ENCODE data around the gene GTF2F2. TPM values are rescaled to one million over a fixed set of nuclear protein-coding genes. Genes with fewer than 3 reads are reported as not detected.
A peak's percentile ranks its signal among the peaks of the same experiment; 100 is the strongest.

The GTF2F2 gene
- polyA plus RNA-seq, 2 of the 4 experiments (the other 2 are of a cell fraction) = 21.0 to 30.0 TPM

- 19% methylated on average over 3 of the region's 3 CpGs for WGBS (ENCODE audit: missing lambda C conversion rate)
- TF ChIP-seq, protein P1, sequence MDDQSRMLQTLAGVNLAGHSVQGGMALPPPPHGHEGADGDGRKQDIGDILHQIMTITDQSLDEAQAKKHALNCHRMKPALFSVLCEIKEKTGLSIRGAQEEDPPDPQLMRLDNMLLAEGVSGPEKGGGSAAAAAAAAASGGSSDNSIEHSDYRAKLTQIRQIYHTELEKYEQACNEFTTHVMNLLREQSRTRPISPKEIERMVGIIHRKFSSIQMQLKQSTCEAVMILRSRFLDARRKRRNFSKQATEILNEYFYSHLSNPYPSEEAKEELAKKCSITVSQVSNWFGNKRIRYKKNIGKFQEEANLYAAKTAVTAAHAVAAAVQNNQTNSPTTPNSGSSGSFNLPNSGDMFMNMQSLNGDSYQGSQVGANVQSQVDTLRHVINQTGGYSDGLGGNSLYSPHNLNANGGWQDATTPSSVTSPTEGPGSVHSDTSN (IDR thresholded peaks at IDR 0.05) = no peak
- TF ChIP-seq HOXA7 (CRISPR knock-in tag; IDR thresholded peaks at IDR 0.05) = peak; percentile 5; the same call in 1 of the 2 replicates
Measured at GRCh38 chr13:45331692-45332035, 211.4 kb downstream of the GTF2F2 start.

GRCh38 chr13:45332036-45332830 is 211.9 kb downstream of the GTF2F2 start:
- peak overlapping the region; percentile 28 to 64; a peak in 4 of 6 replicates for H3K27ac ChIP-seq
- ChIA-PET POLR2A (interaction anchor here (0.5 to 1.7 kb wide), 8 partner anchors 8 to 1332 kb away, joined by 3 to 7 read pairs (median 4); partner anchors contain the start of gene TPT1), CTCF (interaction anchor here (0.6 to 1.0 kb wide), 4 partner anchors 22 to 603 kb away, joined by 3 read pairs; no protein-coding TSS in a partner anchor)
- ATAC-seq (peak; percentile 53 to 65), FAIRE-seq (no peak), DNase-seq (ENCODE audit: low read depth in 1 of 2, low spot score in 1 of 2) (peak in 1 of 2 experiments; percentile 73)
- WGBS (ENCODE audit: missing lambda C conversion rate) = 44% methylated on average over 2 of the region's 2 CpGs
- H3K9me3 ChIP-seq = no peaks in the 10 kb centered on the region
- peak overlapping the region; percentile 29 for H3K4me2 ChIP-seq
- no peak overlapping the region for H3K4me3 ChIP-seq
- H3K4me1 ChIP-seq = peaks cover 65% of the 10 kb centered on the region
- no peak for TF ChIP-seq MAZ (IDR thresholded peaks at IDR 0.05; ENCODE audit: borderline replicate concordance, low read depth, low read length)
- TF ChIP-seq, protein P2, sequence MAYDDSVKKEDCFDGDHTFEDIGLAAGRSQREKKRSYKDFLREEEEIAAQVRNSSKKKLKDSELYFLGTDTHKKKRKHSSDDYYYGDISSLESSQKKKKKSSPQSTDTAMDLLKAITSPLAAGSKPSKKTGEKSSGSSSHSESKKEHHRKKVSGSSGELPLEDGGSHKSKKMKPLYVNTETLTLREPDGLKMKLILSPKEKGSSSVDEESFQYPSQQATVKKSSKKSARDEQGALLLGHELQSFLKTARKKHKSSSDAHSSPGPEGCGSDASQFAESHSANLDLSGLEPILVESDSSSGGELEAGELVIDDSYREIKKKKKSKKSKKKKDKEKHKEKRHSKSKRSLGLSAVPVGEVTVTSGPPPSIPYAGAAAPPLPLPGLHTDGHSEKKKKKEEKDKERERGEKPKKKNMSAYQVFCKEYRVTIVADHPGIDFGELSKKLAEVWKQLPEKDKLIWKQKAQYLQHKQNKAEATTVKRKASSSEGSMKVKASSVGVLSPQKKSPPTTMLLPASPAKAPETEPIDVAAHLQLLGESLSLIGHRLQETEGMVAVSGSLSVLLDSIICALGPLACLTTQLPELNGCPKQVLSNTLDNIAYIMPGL (CRISPR knock-in tag; IDR thresholded peaks at IDR 0.05; ENCODE audit: borderline replicate concordance) = 0 out of 2 replicates have a peak, but pooled peaks have one; percentile 33
- no peak for TF ChIP-seq POLR2A (IDR thresholded peaks at IDR 0.05; ENCODE audit: low read length)
- TF ChIP-seq SREBF2 (IDR thresholded peaks at IDR 0.05) = no peak
- no peak for TF ChIP-seq CHD2 (IDR thresholded peaks at IDR 0.05; ENCODE audit: low read length, partially characterized antibody)
- TF ChIP-seq MAX (IDR thresholded peaks at IDR 0.05) = peak; percentile 39; the same call in 1 of the 2 replicates
- TF ChIP-seq GATA3 (IDR thresholded peaks at IDR 0.05; ENCODE audit: borderline replicate concordance) = peak; percentile 23; the same call in 1 of the 2 replicates
- no peak for TF ChIP-seq PHF8 (IDR thresholded peaks at IDR 0.05; ENCODE audit: borderline replicate concordance, low read depth)
- no peak for TF ChIP-seq FOXS1 (CRISPR knock-in tag; IDR thresholded peaks at IDR 0.05)
- TF ChIP-seq TFCP2L1 (CRISPR knock-in tag; IDR thresholded peaks at IDR 0.05) = peak; percentile 9; the same call in 1 of the 2 replicates
- TF ChIP-seq HOXA7 (CRISPR knock-in tag; IDR thresholded peaks at IDR 0.05) = peak; percentile 90; the same call in 1 of the 2 replicates
- peak; percentile 17; the same call in 1 of the 2 replicates for TF ChIP-seq RARB (CRISPR knock-in tag; IDR thresholded peaks at IDR 0.05)
- no peak for TF ChIP-seq ZC3H11A (IDR thresholded peaks at IDR 0.05)
- TF ChIP-seq EHMT2 (IDR thresholded peaks at IDR 0.05; ENCODE audit: low read depth) = no peak
- TF ChIP-seq RCOR1 (IDR thresholded peaks at IDR 0.05; ENCODE audit: low read depth, low read length) = no peak
- TF ChIP-seq CEBPB (IDR thresholded peaks at IDR 0.05) = peak; percentile 9 to 54; a peak in 1 of 4 replicates
- TF ChIP-seq KDM5A (IDR thresholded peaks at IDR 0.05) = no peak
- TF ChIP-seq JUN (IDR thresholded peaks at IDR 0.05) = peak; percentile 22 to 44; a peak in 3 of 5 replicates
- TF ChIP-seq HDAC2 (IDR thresholded peaks at IDR 0.05) = no peak
- TF ChIP-seq CHD4 (IDR thresholded peaks at IDR 0.05; ENCODE audit: borderline replicate concordance) = no peak
- no peak for TF ChIP-seq ELK1 (IDR thresholded peaks at IDR 0.05; ENCODE audit: low read depth, low read length)
- no peak for TF ChIP-seq CBX2 (IDR thresholded peaks at IDR 0.05; ENCODE audit: borderline replicate concordance, low read depth)
- TF ChIP-seq FOSB (CRISPR knock-in tag; IDR thresholded peaks at IDR 0.05) = peak; percentile 82
- no peak for TF ChIP-seq ZFP36 (IDR thresholded peaks at IDR 0.05; ENCODE audit: borderline replicate concordance, partially characterized antibody)
- TF ChIP-seq TP53 (CRISPR knock-in tag; IDR thresholded peaks at IDR 0.05) = peak; percentile 4; the same call in 1 of the 2 replicates
- TF ChIP-seq POLR2AphosphoS2 (conservative IDR thresholded peaks at IDR 0.05; ENCODE audit: low read length) = peak; percentile 89
- TF ChIP-seq, protein P1 (IDR thresholded peaks at IDR 0.05) = 0 out of 2 replicates have a peak, but pooled peaks have one; percentile 11
- no peak for TF ChIP-seq SMC3 (IDR thresholded peaks at IDR 0.05)
- no peak for TF ChIP-seq RFX5 (IDR thresholded peaks at IDR 0.05)

More at GRCh38 chr13:45331692-45332035, 211.4 kb downstream of the GTF2F2 start:
- Histone ChIP-seq H3K4me2 (peak overlapping the region; percentile 29), H3K4me1 (peaks cover 61% of the 10 kb centered on the region), H3K9me3 (no peaks in the 10 kb centered on the region), H3K27ac (peak overlapping the region; percentile 16 to 64; a peak in 5 of 6 replicates), H3K4me3 (no peak overlapping the region)
- ATAC-seq (no peak), DNase-seq (ENCODE audit: low read depth in 1 of 2, low spot score in 1 of 2) (no peak), FAIRE-seq (no peak)
- CTCF ChIA-PET = interaction anchor here (0.7 to 1.0 kb wide), 2 partner anchors 23 to 63 kb away, joined by 3 read pairs; no protein-coding TSS in a partner anchor
- POLR2A ChIA-PET = interaction anchor here (0.5 to 1.7 kb wide), 6 partner anchors 9 to 1315 kb away, joined by 3 to 7 read pairs (median 4); partner anchors contain the start of gene TPT1

All from A549 (cell line).